IPS-18a (cell line): ENCODE data around the gene ZRANB2.

Experiments used
- H3K27ac ChIP-seq: one replicate; pipeline ENCODE4 v1.5.1; 2013; ENCODE audit warnings: low read length
- H3K27me3 ChIP-seq: one replicate; pipeline ENCODE4 v1.6.1; 2013; ENCODE audit warnings: mild to moderate bottlenecking, low read length; ENCODE audit not compliant: control insufficient read depth, insufficient read depth
- H3K36me3 ChIP-seq: one replicate; pipeline ENCODE4 v1.6.1; 2013; ENCODE audit warnings: low read depth, low read length; ENCODE audit not compliant: control insufficient read depth
- H3K4me1 ChIP-seq: one replicate; pipeline ENCODE4 v1.6.1; 2013; ENCODE audit warnings: low read depth, low read length; ENCODE audit not compliant: control insufficient read depth
- H3K4me3 ChIP-seq: one replicate; pipeline ENCODE4 v1.5.1; 2013; ENCODE audit warnings: low read length
- H3K9ac ChIP-seq: one replicate; pipeline ENCODE4 v1.6.1; 2013; ENCODE audit warnings: mild to moderate bottlenecking, low read length, moderate library complexity
- H3K9me3 ChIP-seq: one replicate; pipeline ENCODE4 v1.6.1; 2013; ENCODE audit warnings: low read depth, low read length; ENCODE audit not compliant: control insufficient read depth

The ZRANB2 gene

DNA sequence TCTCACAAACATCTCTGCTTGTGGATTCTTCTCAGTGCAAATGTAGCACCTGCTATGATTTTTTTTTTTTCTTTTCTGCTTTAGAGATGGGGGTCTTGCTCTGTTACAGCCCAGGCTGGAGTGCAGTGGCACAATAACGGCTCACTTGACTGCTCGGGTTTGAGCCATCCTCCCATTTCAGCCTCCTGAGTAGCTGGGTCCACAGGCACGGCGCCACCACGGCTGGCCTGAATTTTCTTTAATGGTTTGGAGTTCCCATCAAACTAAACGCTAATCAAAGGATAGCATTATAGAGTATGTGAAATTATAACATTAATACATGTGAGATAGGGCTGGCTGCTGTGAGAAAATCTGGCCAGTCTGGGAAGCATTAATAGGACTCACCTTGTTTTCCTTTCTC, 26.0 kb downstream of the ZRANB2 start:
- no peaks in the 10 kb centered on the region for H3K4me1 ChIP-seq
- H3K27me3 ChIP-seq, result no peaks in the 10 kb centered on the region
- H3K9me3 ChIP-seq, result no peaks in the 10 kb centered on the region
- H3K4me3 ChIP-seq, result no peak overlapping the region
- no peak overlapping the region for H3K27ac ChIP-seq
- H3K36me3 ChIP-seq, result peaks cover 8% of the 10 kb centered on the region
- H3K9ac ChIP-seq, result no peak overlapping the region

DNA sequence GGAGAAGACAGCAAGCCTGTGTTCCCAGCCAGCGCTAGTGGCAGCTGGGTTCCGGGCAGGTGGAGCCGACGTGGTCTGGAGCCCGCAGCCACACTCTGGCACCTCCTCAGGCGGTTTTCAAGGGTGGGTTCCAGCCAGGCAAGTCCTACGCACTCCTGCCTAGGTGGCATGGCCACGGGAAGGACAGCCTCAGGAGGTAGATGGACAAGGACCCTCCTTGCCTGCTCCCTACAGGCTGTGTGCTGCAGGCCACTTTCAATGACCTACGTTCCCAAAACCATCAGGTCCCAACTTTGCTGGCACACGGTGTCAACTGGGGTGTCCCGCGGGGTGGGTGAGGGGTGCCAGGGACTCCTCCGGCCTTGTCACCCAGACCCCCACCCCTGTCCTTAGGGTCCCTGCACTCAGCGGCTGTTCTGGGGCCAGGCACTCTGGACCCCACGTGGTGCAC, 26.5 kb downstream of the ZRANB2 start:
- Histone ChIP-seq H3K4me1 (no peaks in the 10 kb centered on the region), H3K36me3 (peaks cover 6% of the 10 kb centered on the region), H3K27ac (no peak overlapping the region), H3K9ac (no peak overlapping the region), H3K4me3 (no peak overlapping the region), H3K27me3 (peaks cover under 1% of the 10 kb centered on the region), H3K9me3 (no peaks in the 10 kb centered on the region)

DNA sequence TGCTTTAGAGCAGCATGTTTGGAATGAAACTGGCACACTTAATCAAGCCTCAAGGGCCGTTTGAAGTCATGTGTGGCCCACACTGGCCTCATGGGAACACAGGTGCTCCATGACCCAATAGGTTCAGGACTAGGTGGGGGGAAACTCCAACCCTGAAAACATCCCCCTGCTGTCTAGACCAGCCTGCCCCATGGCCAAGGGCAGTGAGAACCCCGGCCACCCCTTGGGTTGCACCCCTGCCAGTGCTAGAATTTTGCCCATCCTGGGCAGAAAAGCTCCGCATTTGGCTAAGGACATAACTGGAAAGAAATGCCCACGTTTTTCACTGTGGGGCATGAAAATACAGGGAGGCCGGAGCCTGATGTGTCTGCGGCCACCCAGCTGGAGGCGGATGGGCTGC, 27.1 kb downstream of the ZRANB2 start:
- H3K27ac ChIP-seq, result no peak overlapping the region
- peaks cover 6% of the 10 kb centered on the region for H3K27me3 ChIP-seq

DNA sequence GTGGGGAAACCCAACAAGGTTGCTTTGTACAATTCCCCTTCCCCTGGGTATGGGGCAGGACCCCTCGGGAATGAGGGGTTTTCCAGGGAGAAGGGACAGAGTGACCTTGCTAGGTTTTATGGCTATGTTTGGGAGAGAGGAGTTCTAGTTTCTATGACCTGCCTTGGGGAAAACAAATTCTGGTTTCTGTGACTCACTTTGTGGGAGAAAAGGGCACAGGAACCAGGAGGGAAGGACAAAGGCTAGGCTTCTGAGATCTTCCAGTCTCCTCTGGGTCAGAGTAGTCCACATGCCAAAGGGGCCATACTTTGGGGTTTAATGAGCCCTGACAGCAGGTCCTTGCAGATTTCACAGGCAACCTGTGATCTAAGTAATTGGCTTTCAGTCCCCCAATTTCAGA, 27.7 kb downstream of the ZRANB2 start:
- Histone ChIP-seq H3K36me3 (no peaks in the 10 kb centered on the region), H3K9me3 (no peaks in the 10 kb centered on the region), H3K4me1 (peaks cover 3% of the 10 kb centered on the region), H3K27ac (no peak overlapping the region), H3K9ac (no peak overlapping the region), H3K27me3 (peaks cover 12% of the 10 kb centered on the region), H3K4me3 (no peak overlapping the region)

More for the DNA sequence above, 27.1 kb downstream of the ZRANB2 start:
- H3K9me3 ChIP-seq, result no peaks in the 10 kb centered on the region
- no peak overlapping the region for H3K9ac ChIP-seq
- H3K4me1 ChIP-seq, result no peaks in the 10 kb centered on the region
- peaks cover under 1% of the 10 kb centered on the region for H3K36me3 ChIP-seq
- H3K4me3 ChIP-seq, result no peak overlapping the region

DNA sequence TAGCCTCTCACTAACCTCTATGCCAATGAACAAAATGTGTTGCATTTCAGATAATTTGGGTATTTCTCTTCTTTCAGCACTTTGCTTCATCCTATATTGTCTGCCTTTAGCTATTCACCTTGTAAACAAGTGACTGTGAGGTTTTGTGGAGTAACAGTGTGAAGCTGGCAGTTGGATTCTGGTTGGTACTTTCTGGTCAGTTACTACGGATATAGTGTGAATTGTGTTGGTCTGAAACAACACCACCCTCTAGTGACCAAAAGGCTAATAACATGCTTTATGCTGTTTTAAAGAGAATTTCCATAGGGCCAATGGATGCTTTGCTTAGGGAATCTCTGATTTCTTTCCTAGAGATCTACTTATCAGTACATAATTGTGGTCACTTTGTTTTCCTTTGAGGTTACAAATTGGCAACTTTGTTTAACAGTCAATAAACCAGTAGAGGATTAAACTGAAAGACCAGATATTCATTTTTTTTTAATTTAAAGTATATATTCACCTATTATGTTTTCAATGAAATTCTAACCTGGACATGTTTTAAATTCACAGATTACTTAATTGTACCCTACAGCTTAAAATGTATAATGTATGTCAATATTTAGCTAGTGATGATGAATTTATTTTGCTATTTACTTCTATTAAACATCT, 30.8 kb downstream of the ZRANB2 start:
- H3K27ac ChIP-seq, result no peak overlapping the region
- no peak overlapping the region for H3K4me3 ChIP-seq
- no peaks in the 10 kb centered on the region for H3K9me3 ChIP-seq
- H3K4me1 ChIP-seq, result peaks cover 6% of the 10 kb centered on the region
- H3K36me3 ChIP-seq, result no peaks in the 10 kb centered on the region
- no peak overlapping the region for H3K9ac ChIP-seq
- H3K27me3 ChIP-seq, result peaks cover 33% of the 10 kb centered on the region

DNA sequence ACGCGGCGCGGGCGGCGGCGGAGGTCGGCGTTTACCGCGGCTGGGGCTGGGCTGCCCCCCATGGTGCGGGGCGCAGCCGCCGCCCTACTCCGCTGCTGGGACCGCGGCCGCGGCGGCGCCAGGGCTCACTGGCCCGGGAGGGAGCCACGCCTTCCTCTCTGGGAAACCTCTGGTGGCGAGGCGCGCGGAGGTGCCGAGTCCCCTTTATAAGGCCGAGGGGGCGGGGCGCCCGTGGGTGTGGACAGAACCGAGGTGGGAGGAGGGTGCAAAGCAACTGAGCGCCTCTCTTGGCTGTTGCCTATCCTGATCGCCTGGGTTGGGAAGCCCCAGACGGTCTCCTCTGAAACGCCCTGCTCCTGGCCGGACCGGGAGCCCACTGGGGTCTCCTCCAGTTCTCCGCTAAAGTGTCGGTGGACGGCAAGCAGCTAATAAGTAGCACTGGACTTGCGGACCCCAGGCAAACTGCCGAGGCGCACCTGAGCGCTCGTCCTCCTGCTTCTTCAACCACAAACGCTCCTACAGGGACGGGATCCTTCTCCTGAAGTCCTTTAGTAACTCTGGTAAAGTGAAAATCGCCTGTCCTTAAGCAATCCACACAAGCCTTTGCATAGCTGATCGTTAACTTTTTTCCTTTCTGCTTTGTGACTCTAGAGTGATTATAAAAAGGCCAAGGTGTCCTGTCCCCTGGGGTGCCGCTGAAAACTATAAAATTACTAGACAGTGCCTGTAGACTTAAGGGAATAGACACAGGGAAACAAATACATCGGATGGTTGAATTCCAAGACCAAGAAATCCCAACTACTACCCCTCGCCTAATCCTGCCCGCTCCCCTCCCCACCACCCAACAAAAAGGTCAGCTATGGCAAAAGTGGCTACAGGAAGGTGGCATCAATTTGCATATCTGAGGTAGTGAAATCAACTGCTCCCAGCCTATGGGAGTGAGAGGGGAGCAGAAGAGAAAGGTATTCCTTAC, 32.9 kb downstream of the ZRANB2 start, which contains the start of gene PTGER3:
Gene PTGER3, minus strand, starts transcription at position 182 of the 973 bp plus-strand sequence. CDS start 239 bp downstream, outside the sequence.
- no peaks in the 10 kb centered on the region for H3K36me3 ChIP-seq
- H3K27ac ChIP-seq, result no peak within 1 kb of the TSS
- H3K9ac ChIP-seq, result no peak within 1 kb of the TSS
- H3K27me3 ChIP-seq, result peaks cover 33% of the 10 kb centered on the region
- H3K9me3 ChIP-seq, result no peaks in the 10 kb centered on the region
- H3K4me1 ChIP-seq, result peaks cover 6% of the 10 kb centered on the region
- peak within 1 kb of the TSS; percentile 63 for H3K4me3 ChIP-seq

DNA sequence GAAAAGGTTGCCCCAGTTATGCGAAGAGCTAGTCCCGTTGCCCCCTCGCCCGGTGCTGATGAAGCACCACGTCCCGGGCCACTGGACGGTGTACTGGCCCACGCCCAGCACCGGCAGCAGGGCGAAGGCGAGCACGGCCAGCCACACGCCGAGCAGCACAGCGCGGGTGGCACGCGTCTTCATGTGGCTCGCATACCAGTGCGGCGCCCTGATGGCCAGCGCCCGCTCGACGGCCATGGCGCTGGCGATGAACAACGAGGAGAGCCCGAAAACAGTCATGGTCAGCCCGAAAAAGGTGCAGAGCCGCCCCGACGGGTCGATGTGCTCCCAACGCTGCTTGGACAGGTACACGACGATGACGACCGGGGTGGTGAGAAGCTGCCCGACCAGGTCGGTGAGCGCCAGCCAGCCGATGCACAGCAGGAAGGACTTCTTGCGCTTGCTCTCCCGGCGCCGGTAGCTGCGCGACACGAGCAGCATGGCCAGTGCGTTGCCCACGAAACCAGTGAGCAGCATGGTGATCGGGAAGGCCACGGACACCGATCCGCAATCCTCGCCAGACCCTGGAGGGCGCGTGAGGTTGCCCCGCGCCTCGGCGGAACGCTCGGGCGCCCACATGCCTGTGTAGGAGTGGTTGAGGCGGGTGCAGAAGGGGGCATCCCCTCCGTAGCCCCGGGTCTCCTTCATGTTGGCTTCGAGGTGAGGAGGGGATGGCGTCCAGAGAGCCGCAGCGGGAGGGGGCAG, 33.8 kb downstream of the ZRANB2 start:
- Histone ChIP-seq H3K9ac (no peak overlapping the region), H3K27me3 (peaks cover 33% of the 10 kb centered on the region), H3K9me3 (no peaks in the 10 kb centered on the region), H3K4me1 (peaks cover 6% of the 10 kb centered on the region), H3K36me3 (no peaks in the 10 kb centered on the region), H3K4me3 (peak overlapping the region; percentile 63), H3K27ac (no peak overlapping the region)

DNA sequence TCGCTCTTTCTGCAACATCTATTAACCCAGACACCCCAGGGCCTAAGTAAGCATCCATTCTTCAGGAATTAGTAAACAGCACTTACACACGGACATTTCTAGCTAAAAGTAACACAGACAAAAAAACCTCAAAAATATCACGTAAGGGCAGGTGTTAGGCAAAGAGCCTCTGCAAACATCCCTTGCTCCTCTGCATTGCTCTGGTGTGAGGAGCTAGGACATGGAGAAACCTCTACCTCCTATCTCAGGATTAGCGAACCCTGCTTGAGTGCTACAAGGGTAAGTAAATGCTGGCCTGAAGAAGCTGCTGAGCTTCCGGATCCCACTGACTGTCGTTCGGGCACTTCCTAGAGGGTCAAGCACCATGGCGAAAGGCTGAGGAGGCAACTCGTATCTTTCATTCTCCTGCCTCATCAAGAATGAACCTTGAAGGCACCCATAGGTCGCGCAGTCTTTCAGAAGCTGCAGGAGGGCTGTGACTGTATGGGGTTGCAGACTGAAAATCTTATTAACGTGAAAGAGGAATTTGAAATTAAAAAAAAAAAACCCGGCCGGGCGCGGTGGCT, 35.3 kb downstream of the ZRANB2 start:
- no peak overlapping the region for H3K9ac ChIP-seq
- no peak overlapping the region for H3K4me3 ChIP-seq
- no peak overlapping the region for H3K27ac ChIP-seq
- H3K9me3 ChIP-seq, result no peaks in the 10 kb centered on the region
- no peaks in the 10 kb centered on the region for H3K36me3 ChIP-seq
- H3K27me3 ChIP-seq, result peaks cover 33% of the 10 kb centered on the region
- H3K4me1 ChIP-seq, result peaks cover 6% of the 10 kb centered on the region

DNA sequence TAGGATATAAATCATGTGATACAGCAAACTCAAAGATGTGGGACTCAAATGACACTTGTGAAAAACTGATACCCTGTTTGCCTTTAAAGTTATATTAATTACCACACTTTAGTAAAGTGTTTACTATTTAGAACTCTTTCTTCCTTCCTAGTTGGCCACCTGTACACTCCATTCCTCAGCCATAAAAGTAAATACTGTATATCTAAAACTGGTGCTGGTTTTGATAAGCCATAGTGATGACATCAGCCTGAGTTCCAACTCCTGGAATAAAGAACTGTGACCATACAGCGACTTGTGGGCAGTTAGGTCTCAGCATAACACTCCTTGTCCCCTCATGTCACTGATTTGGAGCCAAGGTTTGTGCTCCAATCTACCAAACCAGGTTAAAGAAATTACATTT, 36.0 kb downstream of the ZRANB2 start:
- Histone ChIP-seq H3K36me3 (no peaks in the 10 kb centered on the region), H3K9ac (no peak overlapping the region), H3K27me3 (peaks cover 33% of the 10 kb centered on the region), H3K9me3 (no peaks in the 10 kb centered on the region), H3K4me3 (no peak overlapping the region), H3K4me1 (peaks cover 6% of the 10 kb centered on the region), H3K27ac (no peak overlapping the region)

DNA sequence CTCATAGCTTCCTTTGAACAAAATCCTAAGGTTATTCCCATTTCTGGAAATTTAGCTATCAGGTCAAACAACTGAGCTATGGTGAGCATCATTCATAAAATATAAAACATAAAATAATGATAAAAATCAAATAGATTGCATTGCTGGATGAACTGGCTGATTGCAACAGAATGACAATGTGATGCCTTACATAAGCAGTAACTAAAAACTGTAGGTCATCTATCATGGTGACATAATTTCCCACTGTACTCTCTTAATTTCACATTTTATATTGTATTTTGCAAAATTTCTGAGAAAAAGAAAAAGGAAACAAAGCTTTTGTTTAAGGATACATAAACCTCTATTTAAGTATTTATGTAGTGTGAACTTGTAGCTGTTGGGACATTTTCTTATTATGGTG, 37.8 kb downstream of the ZRANB2 start:
- Histone ChIP-seq H3K27me3 (peaks cover 20% of the 10 kb centered on the region), H3K9ac (no peak overlapping the region), H3K9me3 (no peaks in the 10 kb centered on the region), H3K4me3 (no peak overlapping the region), H3K27ac (no peak overlapping the region), H3K4me1 (peaks cover 2% of the 10 kb centered on the region), H3K36me3 (no peaks in the 10 kb centered on the region)

DNA sequence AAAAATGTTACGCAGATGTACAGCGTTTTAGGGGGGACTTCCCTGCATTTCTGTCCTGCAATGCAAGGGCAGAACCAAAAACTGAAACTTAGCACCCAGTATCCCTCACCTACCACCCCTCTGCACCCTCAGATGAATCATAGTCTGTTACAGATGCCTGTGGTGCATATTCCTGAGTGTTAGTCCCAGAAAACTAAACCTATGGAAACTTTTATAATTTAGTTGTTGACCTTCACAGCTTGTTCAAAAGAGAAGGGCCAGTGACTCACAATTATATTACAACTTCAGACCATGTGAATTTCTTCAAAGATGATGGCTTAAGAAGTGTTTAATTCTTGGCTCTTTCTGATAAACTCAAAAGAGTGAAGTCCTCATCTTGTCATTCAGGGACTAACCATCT, 39.0 kb downstream of the ZRANB2 start:
- peaks cover 7% of the 10 kb centered on the region for H3K27me3 ChIP-seq
- no peaks in the 10 kb centered on the region for H3K9me3 ChIP-seq
- H3K4me3 ChIP-seq, result no peak overlapping the region
- no peak overlapping the region for H3K27ac ChIP-seq
- no peak overlapping the region for H3K9ac ChIP-seq
- H3K4me1 ChIP-seq, result no peaks in the 10 kb centered on the region
- H3K36me3 ChIP-seq, result no peaks in the 10 kb centered on the region
